GM15510 (cell line): ENCODE measurements around the gene MAPKAP1.

Source experiments
- POLR2A ChIP-seq: IDR thresholded peaks from 3 replicates; pipeline ENCODE4 v1.6.1; 2011; ENCODE audit warnings: borderline replicate concordance; ENCODE audit not compliant: insufficient read length; ENCODE audit errors: extremely low read depth

MAPKAP1 gene

DNA sequence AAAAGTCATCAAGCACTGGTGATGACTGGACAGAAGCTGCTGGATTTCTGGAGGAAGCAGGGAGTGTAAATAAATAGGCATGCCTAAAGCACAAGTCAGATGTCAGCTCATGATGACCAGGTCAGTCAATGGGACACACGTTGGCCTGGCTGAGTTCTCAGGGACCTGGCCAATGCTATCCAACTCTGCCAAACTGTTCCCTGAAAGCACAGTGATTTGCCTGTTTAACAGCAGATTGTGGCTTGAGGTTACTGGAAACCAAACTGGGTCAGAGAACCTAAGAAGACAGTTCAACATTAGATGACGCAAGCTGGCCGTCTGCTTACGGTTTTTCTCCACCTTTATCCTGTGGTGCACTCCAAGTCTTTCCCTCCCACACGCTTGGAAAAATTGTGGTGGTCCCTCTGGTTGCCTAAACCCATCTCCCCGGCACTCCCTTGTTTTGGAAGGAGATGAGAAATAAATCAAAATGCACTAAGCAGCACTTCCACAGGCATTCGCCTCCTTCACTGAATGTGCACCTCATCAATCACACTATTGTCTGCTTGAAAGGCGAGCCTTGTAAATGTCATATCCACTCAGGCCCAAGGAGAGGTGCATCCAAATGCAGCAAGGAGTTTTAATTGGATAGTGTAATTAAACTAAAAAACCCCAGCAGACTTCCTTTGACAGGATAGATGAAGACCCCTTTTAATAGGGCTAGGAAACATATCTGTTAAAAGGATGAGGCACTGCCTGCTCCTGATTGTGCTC is 245.9 kb downstream of the MAPKAP1 start:
- no peak for TF ChIP-seq POLR2A

DNA sequence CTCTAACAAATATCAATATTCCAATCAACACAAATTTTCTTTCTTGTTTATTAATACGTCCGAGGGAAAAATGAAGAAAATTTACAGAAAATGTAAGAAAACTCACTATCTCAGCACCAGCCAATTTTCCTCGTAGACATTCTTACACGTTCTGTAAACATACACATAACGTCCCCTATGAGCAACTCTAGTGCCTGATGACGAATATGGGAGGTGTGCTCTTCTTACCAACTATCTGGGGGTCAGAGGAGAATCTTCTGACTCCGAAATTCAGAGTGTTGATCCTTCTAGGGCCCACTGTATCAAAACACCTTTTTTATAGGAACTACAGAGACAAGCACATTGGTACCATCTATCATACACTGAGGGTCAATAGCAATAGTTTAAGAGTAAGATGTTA is 246.7 kb downstream of the MAPKAP1 start:
- no peak for TF ChIP-seq POLR2A

DNA sequence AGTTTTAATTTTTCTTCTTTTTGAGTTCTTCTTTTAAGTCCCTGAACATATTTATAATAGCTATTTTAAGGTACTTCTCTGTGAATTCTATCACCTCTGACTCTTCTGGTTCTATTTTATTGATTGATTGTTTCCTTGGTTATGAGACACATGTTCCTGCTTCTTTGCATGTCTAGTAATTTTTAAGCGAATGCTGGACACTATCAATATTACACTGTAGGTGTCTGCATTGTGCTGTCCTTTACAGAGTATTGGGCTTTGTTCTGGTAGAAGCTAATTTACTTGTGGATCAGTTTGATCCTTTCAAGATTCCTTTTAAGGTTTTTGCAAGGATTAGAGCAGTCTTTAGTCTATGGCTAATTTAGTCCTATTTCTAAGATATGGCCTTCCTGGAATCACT is 249.7 kb downstream of the MAPKAP1 start:
- no peak for TF ChIP-seq POLR2A

DNA sequence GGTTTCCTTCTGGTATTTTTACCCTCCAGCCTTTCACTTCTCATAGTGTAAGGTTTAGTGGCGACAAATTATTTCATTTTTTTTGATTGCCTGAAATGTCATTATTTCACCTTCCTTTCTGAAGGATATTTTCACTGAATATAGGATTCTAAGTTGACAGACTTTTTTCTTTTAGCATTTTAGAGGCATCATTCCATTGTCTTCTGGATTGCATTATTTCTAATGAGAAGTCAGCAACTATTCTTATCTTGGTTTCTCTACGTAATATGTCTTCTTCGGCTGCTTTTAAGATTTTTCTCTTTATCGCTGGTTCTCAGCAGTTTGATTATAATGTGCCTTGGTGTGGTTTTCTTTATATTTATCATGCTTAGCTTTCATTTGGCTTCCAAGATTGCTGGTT is 251.1 kb downstream of the MAPKAP1 start:
- no peak for TF ChIP-seq POLR2A

DNA sequence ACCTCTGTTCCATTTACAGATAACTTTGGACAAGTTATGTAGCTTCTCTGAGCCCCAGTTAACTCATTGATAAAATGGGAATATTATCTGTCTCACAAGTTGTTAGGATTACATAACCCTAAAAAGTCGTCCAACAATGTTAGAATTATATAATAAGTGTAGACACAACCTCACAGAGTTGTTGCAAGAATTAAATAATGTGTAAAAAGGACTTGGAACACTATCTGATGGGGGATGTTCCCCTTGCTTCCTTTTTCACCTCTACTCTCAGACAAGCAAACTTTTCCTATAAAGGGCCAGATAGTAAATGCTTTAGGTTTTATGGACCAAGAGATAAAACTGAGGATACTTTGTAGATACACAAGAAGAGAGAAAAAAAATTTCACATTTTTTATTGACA is 251.9 kb downstream of the MAPKAP1 start:
- TF ChIP-seq POLR2A, result no peak

DNA sequence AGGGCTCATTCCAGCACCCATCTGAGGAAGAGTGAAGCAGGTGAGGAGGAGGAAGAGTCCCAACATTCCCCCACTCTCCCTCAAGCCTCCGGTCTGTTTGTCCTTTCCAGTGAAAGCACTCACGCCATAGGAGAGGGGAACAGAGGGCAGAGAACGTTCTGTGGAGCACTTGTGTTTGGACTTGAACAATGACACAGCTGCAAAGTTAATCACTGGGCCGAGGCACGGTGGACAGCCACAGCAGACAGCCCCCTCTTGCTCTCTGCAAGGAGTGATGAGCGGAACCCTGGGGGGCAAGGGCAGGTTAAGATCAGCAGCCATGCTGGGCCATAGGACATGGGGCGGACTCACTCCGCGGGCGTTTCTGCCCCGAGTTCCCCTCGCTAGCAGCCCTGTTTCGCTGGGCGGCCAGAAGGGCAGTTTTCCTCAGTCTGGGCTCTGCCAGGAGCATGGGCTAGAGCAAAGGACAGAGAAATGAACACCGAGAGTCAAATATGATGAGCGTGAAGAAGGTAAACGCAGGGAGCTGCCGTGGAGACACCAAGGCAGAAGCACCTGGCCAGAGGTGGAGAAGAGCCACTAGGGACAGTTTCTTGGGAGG is 259.7 kb downstream of the MAPKAP1 start:
- no peak for TF ChIP-seq POLR2A

DNA sequence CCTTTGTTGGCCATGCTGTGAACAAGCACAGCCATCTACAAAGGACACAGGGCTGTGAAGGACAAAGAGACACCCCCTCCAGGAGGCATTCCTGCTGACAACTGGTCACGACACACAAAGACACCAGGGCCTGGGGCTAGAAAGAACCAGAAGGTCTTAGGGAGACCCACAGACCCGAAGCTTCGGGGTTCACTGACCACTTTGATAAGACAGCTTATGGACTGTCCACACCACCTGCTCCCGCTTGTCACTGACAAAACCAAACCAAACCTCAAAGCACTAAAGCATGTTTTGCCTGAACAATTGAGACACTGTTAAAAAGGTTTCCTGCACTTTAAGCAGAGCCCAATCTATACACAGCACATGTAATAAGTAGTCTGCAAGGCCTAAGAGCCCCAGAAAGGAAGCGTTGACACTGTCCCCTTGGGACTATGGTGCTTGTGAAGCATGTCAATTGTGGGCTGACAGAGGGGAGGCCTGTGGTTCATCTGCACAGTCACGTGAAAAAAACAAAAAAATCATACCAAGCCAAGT is 260.4 kb downstream of the MAPKAP1 start:
- TF ChIP-seq POLR2A, result no peak

DNA sequence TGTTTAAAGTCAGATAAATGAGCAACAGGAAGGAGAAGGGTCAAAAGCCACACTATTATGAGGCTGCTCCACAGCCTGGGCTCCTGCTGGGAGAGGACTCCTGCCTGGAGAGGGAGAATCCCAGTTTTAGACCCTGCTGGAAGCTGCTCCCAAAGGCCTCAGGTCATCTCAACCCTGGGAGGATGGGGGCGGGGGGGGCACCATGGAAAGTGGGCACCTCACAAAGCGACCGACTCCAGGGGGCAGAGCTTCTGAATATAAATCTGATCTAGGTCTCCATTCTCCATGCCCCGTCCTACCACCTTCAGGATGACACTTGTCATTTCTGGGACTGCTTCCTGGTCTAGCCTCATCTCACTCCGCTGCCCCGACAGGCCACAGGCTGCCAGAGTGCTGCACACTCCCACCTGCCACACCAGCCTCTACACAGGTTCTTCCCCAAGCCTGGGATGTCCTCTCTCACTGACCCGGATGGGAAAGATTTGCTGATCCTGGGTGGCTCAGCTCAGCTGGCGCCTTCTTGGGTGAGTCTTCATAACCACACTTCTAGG is 262.0 kb downstream of the MAPKAP1 start:
- no peak for TF ChIP-seq POLR2A

DNA sequence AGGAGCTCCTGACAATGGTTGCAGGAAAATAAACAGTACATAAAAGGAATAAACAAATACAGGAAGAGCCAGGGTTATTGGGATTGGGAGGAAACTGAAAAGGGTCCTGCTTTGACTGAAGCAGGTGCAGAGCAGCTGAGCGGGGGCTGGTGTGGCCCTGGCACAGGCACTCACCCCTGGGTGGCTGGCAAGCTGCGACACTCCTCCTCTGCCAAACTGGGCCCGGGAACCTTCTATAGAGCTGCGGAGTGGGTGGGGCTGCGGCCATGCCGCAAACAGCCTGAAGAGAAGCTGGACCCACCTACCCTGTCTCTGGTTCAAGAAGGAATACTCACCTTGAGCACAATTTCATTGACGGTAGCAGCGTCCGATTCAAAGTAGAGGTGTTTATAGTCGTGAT is 262.8 kb downstream of the MAPKAP1 start:
- no peak for TF ChIP-seq POLR2A

DNA sequence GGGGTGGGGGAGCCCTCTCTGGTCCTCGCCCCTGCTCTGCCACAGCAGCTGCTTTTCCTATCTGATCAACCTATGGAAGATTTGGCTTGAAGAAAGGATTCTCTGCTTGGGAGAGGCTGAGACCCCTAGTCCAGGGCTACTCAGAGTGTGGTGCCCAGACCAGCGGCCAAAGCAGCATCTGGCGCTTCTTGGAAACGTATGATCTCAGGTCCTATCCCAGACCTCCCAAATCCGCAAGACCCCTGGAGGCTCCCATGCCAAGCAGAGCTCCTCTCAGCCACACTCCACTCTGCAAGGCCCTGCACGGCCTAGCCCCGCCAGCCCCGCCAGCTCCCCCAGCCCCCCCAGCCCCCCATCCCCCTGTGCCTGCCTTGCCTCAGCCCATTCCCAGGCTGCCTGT is 263.6 kb downstream of the MAPKAP1 start:
- TF ChIP-seq POLR2A, result no peak

DNA sequence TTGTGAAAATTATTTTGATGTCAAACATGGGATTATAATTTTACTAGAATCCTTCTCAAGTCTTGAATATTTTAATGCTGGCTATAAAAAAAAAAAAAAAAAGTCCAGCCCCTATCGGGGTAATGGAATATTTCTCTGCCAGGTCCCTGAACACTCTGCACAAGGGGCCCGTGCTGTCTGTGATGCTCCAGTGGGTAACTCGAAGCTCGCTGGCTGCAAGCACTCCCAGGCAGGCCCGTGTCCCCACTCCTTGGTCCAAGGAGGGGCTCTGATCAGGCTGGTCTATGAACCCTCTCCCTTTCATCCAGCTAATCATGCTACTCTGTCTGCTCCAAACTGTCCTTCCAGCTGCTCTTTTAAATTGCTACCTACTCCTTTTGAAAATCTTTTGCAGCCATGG is 264.6 kb downstream of the MAPKAP1 start:
- no peak for TF ChIP-seq POLR2A

DNA sequence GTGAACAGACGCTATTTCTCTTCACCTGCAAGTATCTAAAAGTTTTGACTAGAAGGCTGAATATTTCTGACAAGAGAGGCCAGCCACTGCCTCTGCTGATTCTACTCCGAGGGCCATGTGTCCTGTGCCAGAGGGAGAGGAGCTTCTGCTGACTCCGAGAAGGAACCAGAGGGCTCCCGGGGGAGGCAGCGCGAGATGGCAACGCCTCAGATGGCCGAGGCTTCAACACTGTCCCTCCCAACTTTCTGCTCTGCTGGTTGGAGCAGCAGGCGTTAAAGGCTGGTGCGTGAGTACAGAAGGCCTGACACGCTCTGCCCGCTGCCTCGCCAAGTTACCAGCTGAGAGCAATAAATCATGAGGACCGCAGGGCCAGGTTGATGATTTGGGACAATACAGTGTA is 266.6 kb downstream of the MAPKAP1 start:
- no peak for TF ChIP-seq POLR2A

DNA sequence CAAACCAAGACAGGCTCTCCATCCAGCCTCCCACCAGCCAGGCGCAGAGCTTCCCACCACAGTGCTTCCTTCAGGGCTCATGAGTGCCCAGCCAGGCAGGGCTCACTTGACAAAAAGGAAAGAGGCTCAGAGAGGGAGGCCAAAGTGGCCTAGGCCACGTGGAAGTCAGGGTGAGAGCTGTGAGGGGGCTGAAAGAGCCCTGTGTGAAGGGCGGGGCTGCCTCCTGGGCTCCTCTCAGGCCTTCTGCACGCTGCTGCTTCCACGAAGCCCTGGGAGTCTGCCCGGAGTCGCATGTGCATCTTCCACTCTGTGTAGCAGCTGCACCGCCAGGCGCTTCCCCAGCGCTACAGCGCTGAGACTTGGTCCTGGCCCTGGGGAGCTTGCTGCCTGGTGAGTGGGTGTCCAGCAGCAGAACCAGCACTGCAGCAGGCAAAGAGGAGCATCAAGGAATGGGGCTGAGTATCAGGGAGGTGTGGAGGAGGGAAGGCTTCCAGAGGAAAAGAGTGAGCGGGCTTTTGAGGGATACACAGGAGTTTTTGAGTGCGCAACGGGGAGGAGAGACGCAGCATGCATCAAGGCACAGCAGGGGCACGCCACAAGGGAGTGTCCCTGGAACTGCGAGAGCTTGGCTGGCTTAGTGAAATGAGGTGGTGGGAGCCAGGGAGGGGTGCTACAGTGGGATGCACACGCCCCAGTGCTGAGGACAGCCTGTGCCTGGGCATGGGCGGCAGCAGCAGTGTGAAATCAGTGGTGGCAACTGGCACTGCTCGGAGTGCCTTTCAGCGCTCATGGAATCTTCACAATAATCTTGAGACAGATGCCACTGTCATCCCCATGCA is 267.4 kb downstream of the MAPKAP1 start:
- TF ChIP-seq POLR2A, result no peak

DNA sequence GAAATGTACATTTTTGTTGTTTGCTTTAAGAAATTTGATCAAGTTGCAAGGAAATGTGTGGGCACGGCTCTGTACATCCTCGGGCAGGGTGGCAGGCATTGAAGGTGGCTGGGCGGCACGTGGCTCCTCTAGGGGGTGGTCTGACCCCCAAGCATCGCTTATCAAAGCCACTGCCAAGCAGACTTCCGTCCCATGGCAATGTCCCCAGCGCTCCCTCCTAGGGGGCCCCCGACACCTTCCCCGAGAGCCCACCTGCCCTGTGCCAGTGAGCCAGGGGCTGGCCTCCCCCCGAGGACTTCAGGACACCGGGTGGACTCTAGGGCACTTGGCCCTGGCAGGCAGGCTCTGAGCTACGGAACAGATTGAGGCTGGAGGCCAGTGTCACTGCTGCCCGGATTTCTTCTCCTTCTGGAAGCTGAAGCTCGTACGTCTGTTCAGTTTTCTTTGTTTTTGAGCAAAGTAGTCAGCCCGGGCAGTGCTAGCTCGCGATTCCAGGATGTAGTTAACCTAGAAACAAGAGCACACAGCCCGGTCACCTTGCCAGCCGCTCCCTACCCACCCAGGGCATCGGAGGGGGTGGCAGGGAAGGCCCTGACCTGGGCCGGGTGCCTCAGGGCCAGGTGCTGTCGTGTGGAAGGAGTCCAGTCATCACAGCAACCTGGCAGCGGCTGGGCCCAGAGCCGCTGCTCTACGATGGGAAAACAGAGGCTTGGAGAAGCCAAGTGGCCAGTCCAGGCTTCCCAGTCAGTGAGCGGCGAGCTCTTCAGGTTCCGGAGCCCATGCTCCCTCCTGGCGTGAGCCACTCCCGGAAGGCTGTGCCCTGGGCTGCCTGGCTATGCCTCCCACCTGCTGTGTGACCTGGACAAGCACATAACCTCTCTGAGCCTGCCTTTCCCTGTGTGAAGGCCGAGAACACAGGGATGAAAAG is 268.2 kb downstream of the MAPKAP1 start:
- no peak for TF ChIP-seq POLR2A

DNA sequence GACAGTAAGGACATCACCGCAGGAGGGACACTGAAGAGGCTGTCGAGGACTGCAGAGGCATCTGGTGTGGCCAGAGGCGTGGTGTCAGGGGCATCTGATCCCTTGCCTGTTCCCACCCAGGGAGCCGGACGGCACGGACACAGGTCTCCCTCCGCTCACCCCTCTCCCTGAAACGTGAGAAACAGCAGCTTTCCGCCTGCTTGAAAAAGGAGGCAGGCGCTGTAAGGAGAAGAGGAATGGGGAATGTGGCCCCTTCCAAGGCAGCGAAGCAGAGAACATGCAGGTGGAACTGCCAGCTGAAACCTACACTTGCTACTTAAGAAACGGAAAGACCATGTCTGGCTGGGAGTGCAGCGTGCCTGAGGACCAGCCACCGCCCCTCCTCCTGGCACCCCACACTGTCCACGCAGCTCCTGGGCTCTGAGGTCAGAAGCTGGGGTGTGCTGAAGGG is 269.2 kb downstream of the MAPKAP1 start:
- TF ChIP-seq POLR2A, result no peak
